Activated gamma-delta T cell treated with Interleukin-2 at 50 U/mL for 16 hours (primary cell): Measurements from ENCODE around the gene TLE4.

Source experiments
- DNase-seq: peaks from one replicate; pipeline ENCODE4 v3.0.0-alpha.2; 2020

The TLE4 gene

GRCh38 chr9:79667120-79667519 lies 95.4 kb downstream of the TLE4 start:
- DNase-seq = no peak

- no peak for DNase-seq
Observed at GRCh38 chr9:79667817-79668436, 96.2 kb downstream of the TLE4 start.

- DNase-seq = no peak
Observed at GRCh38 chr9:79668956-79669355, 97.2 kb downstream of the TLE4 start.

GRCh38 chr9:79670269-79670961 lies 98.7 kb downstream of the TLE4 start:
- no peak for DNase-seq

- no peak for DNase-seq
Observed at GRCh38 chr9:79671558-79671957, 99.8 kb downstream of the TLE4 start.

- no peak for DNase-seq
Observed at GRCh38 chr9:79672236-79672635, 100.5 kb downstream of the TLE4 start.

GRCh38 chr9:79672891-79673290 lies 101.1 kb downstream of the TLE4 start:
- DNase-seq = no peak

GRCh38 chr9:79673614-79674013 lies 101.8 kb downstream of the TLE4 start:
- DNase-seq = no peak

GRCh38 chr9:79674052-79674777 lies 102.5 kb downstream of the TLE4 start:
- DNase-seq = no peak

- no peak for DNase-seq
Observed at GRCh38 chr9:79681576-79681975, 109.8 kb downstream of the TLE4 start.

- DNase-seq = no peak
Observed at GRCh38 chr9:79682076-79682736, 110.4 kb downstream of the TLE4 start.

GRCh38 chr9:79684059-79684458 lies 112.3 kb downstream of the TLE4 start:
- no peak for DNase-seq

- DNase-seq = no peak
Observed at GRCh38 chr9:79684711-79685575, 113.2 kb downstream of the TLE4 start.

GRCh38 chr9:79685577-79685976 lies 113.8 kb downstream of the TLE4 start:
- DNase-seq = no peak

GRCh38 chr9:79686381-79687130 lies 114.8 kb downstream of the TLE4 start:
- DNase-seq = no peak

- DNase-seq = peak; percentile 10
Observed at GRCh38 chr9:79687131-79687447, 115.3 kb downstream of the TLE4 start.

- no peak for DNase-seq
Observed at GRCh38 chr9:79688363-79688762, 116.6 kb downstream of the TLE4 start.

- no peak for DNase-seq
Observed at GRCh38 chr9:79689576-79689975, 117.8 kb downstream of the TLE4 start.

- no peak for DNase-seq
Observed at GRCh38 chr9:79691496-79691895, 119.7 kb downstream of the TLE4 start.

- no peak for DNase-seq
Observed at GRCh38 chr9:79692857-79693571, 121.2 kb downstream of the TLE4 start.

GRCh38 chr9:79693750-79694149 lies 122.0 kb downstream of the TLE4 start:
- DNase-seq = no peak
